SW 1271 (cell line): ENCODE results near the gene VRK1.

ENCODE experiments used
- DNase-seq, 2 experiments: peaks; one replicate each; lab custom pipeline; 2025; lab: John Stamatoyannopoulos, UW

The VRK1 gene

GRCh38 chr14:96920820-96921219 lies 123.6 kb downstream of the VRK1 start:
- DNase-seq: no peak

- DNase-seq: no peak
These were observed 125.8 kb downstream of the VRK1 start for GRCh38 chr14:96922986-96923385.

DNA sequence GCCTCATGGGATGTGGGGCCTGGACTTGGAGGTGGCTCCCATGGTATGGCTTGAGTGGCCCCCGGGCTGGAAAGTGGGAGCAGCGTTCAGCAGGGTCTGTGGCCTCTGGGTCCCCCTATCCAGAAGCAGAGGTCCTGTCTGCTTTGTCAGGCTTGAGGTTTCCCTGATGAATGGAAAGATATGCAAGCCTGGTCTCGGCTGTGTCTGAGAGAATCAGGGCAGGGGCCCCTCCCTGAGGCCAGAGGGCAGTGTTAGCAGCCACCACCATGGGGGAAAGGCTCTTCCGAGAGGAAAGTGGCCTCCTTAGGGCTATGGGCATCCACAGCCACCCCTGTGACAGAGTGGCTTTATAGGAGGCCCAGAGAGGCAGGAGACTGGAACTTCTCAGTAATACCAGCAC lies 128.2 kb downstream of the VRK1 start:
- no peak for DNase-seq

DNA sequence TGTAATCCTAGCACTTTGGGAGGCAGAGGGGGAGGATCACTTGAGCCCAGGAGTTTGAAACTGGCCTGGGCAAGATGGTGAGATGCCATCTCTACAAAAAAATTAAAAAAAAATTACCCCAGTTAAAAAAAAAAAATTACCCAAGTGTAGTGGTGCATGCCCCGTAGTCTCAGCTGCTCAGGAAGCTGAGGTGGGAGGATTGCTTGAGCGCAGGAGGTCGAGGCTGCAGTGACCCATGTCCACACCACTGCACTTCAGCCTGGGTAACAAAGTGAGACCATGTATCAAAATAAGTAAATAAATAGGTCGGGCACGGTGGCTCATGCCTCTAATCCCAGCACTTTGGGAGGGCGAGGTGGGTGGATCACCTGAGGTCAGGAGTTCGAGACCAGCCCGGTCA lies 128.8 kb downstream of the VRK1 start:
- no peak for DNase-seq

DNA sequence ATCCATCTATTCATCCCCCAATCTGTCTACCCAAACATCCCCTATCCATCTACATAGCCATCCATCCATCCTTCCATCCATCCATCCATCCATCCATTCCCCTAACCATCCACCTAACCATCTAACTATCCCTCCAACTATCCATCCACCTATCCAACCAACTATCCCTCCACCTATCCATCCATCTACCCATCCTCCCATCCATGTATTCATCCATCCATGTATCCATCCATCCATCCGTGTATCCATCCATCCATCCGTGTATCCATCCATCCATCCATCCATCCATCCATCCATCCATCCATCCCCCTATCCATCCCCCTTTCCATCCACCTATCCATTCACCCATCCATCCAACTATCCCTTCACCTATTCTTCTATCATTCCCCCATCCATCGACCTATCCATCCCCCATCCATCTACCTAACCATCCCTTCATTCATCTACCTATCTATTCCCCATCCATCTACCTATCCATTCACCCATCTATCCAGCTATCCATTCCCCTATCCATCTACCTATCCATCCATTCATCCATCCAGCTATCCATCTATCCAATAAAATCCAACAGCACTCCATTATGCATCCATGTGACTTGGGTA lies 131.7 kb downstream of the VRK1 start:
- no peak for DNase-seq

DNA sequence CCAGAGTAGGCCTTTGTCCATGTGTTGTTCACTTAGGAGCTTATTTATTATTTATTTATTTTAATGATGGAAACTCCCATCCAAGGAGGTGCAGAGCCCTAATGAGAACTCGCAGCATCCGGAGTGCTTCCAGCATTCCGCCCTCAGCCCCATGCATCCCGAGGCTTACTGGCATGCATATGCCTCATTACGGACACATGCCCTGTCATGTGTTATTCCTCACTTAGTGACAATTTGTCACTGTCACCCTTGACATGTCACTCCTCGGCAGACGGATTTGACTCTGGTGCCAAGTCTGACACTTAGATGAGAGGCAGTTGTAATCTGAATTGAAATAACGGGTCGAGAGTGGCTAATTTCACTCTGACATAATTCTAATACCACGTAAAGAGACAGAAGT lies 132.8 kb downstream of the VRK1 start:
- no peak for DNase-seq

- DNase-seq: no peak
These were observed 133.3 kb downstream of the VRK1 start for GRCh38 chr14:96930526-96930925.
